Measurements from ENCODE around the gene FMO2. TPM values are rescaled to one million over a fixed set of nuclear protein-coding genes. Genes with fewer than 3 reads are reported as not detected.

Gene FMO2
- total RNA-seq, 4 donors from 2014 or later: 36.0 to 179 (median 89.4) TPM

- ATAC-seq (ENCODE audit: low FRiP score) (no peak), DNase-seq (ENCODE audit: low spot score) (no peak)
- TF ChIP-seq CTCF (IDR thresholded peaks at IDR 0.05): no peak
These were observed 26.5 kb upstream of the FMO2 start for GRCh38 chr1:171158551-171158950.

DNA sequence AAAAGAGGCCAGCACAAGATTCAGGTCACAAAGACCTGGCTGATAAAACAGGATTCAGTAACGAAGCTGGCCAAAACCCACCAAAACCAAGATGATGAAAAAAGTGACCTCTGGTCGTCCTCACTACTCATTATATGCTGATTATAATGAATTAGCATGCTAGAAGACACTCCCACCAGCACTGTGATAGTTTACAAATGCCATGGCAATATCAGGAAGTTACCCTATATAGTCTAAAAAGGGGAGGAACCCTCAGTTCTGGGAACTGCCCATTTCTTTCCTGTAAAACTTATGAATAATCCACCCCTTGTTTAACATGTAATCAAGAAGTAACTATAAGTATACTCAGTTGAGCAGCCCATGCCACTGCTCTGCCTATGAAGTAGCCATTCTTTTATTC lies 26.0 kb upstream of the FMO2 start:
- no peak for DNase-seq (ENCODE audit: low spot score)
- no peak for TF ChIP-seq CTCF (IDR thresholded peaks at IDR 0.05)
- ATAC-seq (ENCODE audit: low FRiP score): no peak

- ATAC-seq (ENCODE audit: low FRiP score): no peak
- no peak for TF ChIP-seq CTCF (IDR thresholded peaks at IDR 0.05)
These were observed 24.9 kb upstream of the FMO2 start for GRCh38 chr1:171160211-171160610.

DNA sequence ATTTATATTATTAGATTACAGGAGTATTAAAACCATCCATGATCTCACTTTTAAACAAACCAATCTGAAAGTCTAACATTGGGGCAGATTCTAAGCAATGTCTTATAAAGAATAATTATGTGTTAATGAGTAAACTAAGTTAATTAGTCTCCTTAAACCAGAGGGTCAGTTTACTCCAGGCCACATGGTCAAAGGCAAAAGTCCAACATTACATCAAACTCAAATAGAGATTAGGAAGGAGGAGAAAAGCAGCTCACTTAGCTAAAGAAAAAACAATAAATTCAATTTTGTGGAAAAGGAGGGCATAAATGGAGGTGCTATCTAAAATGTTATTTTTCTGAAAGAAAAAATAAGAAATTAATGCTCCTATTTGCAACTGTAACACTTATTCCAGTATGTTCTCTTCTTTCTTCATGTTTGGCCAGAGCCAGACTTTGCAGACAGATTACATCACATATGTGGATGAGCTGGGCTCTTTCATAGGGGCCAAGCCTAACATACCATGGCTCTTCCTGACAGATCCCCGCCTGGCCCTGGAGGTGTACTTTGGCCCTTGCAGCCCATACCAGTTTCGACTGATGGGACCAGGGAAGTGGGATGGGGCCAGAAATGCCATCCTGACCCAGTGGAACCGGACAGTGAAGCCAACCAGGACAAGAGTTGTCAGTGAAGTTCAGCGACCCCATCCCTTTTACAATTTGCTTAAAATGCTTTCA lies 24.3 kb upstream of the FMO2 start:
- ATAC-seq (ENCODE audit: low FRiP score) (no peak), DNase-seq (ENCODE audit: low spot score) (no peak)
- no peak for TF ChIP-seq CTCF (IDR thresholded peaks at IDR 0.05)

More at GRCh38 chr1:171160211-171160610, 24.9 kb upstream of the FMO2 start:
- no peak for DNase-seq (ENCODE audit: low spot score)

- DNase-seq (ENCODE audit: low spot score) (no peak), ATAC-seq (ENCODE audit: low FRiP score) (no peak)
- TF ChIP-seq CTCF (IDR thresholded peaks at IDR 0.05): no peak
These were observed 23.7 kb upstream of the FMO2 start for GRCh38 chr1:171161431-171161830.

GRCh38 chr1:171166361-171166760 lies 18.7 kb upstream of the FMO2 start:
- no peak for TF ChIP-seq CTCF (IDR thresholded peaks at IDR 0.05)
- DNase-seq (ENCODE audit: low spot score): no peak
- no peak for ATAC-seq (ENCODE audit: low FRiP score)

GRCh38 chr1:171167785-171168184 lies 17.3 kb upstream of the FMO2 start:
- TF ChIP-seq CTCF (IDR thresholded peaks at IDR 0.05): no peak
- ATAC-seq (ENCODE audit: low FRiP score) (no peak), DNase-seq (ENCODE audit: low spot score) (no peak)

All from omental fat pad (tissue), 4 donors.